Mesenchymal stem cell (in vitro differentiated cells and primary cell): Measurements from ENCODE around the gene HACE1.
A peak's percentile ranks its signal among the peaks of the same experiment; 100 is the strongest.
"Not testable (repeated sequence)": the region's sequence is repeated elsewhere in the genome, so short reads cannot be mapped to it uniquely, and the experiment has no call there.

Experiments used
- DNase-seq: peaks from one replicate; pipeline ENCODE4 v3.0.0-alpha.2; 2013
- H2AFZ ChIP-seq: one replicate; pipeline ENCODE4 v1.6.1; 2013; ENCODE audit warnings: low read depth, mild to moderate bottlenecking, control low read depth, inconsistent platforms, low read length, moderate library complexity
- H2AK5ac ChIP-seq: 2 replicates; pipeline ENCODE4 v1.6.1; 2013; ENCODE audit warnings: low read length, moderate library complexity, mild to moderate bottlenecking, inconsistent platforms; ENCODE audit not compliant: severe bottlenecking
- H2BK120ac ChIP-seq: one replicate; pipeline ENCODE4 v1.6.1; 2013; ENCODE audit warnings: low read depth, mild to moderate bottlenecking, inconsistent platforms, low read length, moderate library complexity
- H2BK12ac ChIP-seq, 2 experiments: one replicate each; pipeline ENCODE4 v1.6.1; 2013; ENCODE audit warnings: inconsistent platforms in 2 of 2, low read length in 2 of 2, mild to moderate bottlenecking in 2 of 2, moderate library complexity in 2 of 2, control low read depth in 1 of 2
- H2BK15ac ChIP-seq: one replicate; pipeline ENCODE4 v1.6.1; 2013; ENCODE audit warnings: mild to moderate bottlenecking, low read depth, inconsistent platforms; ENCODE audit not compliant: poor library complexity, severe bottlenecking
- H2BK5ac ChIP-seq: 2 replicates; pipeline ENCODE4 v1.6.1; 2013; ENCODE audit warnings: low read depth, mild to moderate bottlenecking, low read length, control low read depth, inconsistent platforms; ENCODE audit not compliant: poor library complexity, severe bottlenecking
- H3K14ac ChIP-seq, 2 experiments: one replicate each; pipeline ENCODE4 v1.6.1; 2013; ENCODE audit warnings: inconsistent platforms in 2 of 2, low read length in 2 of 2, control low read depth in 1 of 2, mild to moderate bottlenecking in 1 of 2, moderate library complexity in 1 of 2
- H3K18ac ChIP-seq, 2 experiments: one replicate each; pipeline ENCODE4 v1.6.1; 2013; ENCODE audit warnings: inconsistent platforms in 2 of 2, low read length in 2 of 2, control low read depth in 1 of 2, low read depth in 1 of 2, mild to moderate bottlenecking in 1 of 2
- H3K23ac ChIP-seq, 2 experiments: one replicate each; pipeline ENCODE4 v1.6.1; 2013; ENCODE audit warnings: inconsistent platforms in 2 of 2, low read length in 2 of 2, mild to moderate bottlenecking in 2 of 2, moderate library complexity in 2 of 2, control low read depth in 1 of 2
- H3K27ac ChIP-seq: 2 replicates; pipeline ENCODE4 v1.5.1; 2013; ENCODE audit warnings: mild to moderate bottlenecking, moderate library complexity, low read length, control low read depth, inconsistent platforms; ENCODE audit not compliant: poor library complexity, severe bottlenecking
- H3K27me3 ChIP-seq, 2 experiments: 2 replicates each; pipeline versions ENCODE4 v1.6.1 to v1.7.0; 2013; ENCODE audit warnings: low read length in 2 of 2, mild to moderate bottlenecking in 2 of 2, moderate library complexity in 2 of 2, control low read depth in 1 of 2, inconsistent platforms in 1 of 2; ENCODE audit not compliant: control insufficient read depth in 1 of 2, insufficient read depth in 1 of 2
- H3K36me3 ChIP-seq, 2 experiments: 2 replicates each; pipeline versions ENCODE4 v1.6.1 to v1.7.0; 2013; ENCODE audit warnings: low read length in 2 of 2, control low read depth in 1 of 2, inconsistent platforms in 1 of 2, low read depth in 1 of 2, mild to moderate bottlenecking in 1 of 2; ENCODE audit not compliant: insufficient read depth in 2 of 2, control insufficient read depth in 1 of 2
- H3K4ac ChIP-seq, 2 experiments: one replicate each; pipeline ENCODE4 v1.6.1; 2013; ENCODE audit warnings: inconsistent platforms in 2 of 2, low read length in 2 of 2, mild to moderate bottlenecking in 2 of 2, moderate library complexity in 2 of 2, control low read depth in 1 of 2, low read depth in 1 of 2
- H3K4me1 ChIP-seq: 2 replicates; pipeline ENCODE4 v1.6.1; 2013; ENCODE audit warnings: low read depth, low read length, control low read depth; ENCODE audit not compliant: control insufficient read depth, insufficient read depth
- H3K4me2 ChIP-seq: 2 replicates; pipeline ENCODE4 v1.6.1; 2013; ENCODE audit warnings: low read length, mild to moderate bottlenecking, inconsistent platforms; ENCODE audit not compliant: poor library complexity, severe bottlenecking
- H3K4me3 ChIP-seq, 2 experiments: 2 replicates each; pipeline versions ENCODE4 v1.5.1 to v1.7.0; 2013; ENCODE audit warnings: low read length in 2 of 2, mild to moderate bottlenecking in 2 of 2, control low read depth in 1 of 2, low read depth in 1 of 2; ENCODE audit not compliant: insufficient read depth in 1 of 2
- H3K79me1 ChIP-seq: replicated peaks from 2 replicates; pipeline ENCODE4 v1.6.1; 2013; ENCODE audit warnings: mild to moderate bottlenecking, control low read depth, low read length, inconsistent platforms; ENCODE audit not compliant: poor library complexity, severe bottlenecking
- H3K9ac ChIP-seq: 2 replicates; pipeline ENCODE4 v1.7.0; 2013; ENCODE audit warnings: mild to moderate bottlenecking, low read length, moderate library complexity
- H3K9me3 ChIP-seq: 2 replicates; pipeline ENCODE4 v1.7.0; 2013; ENCODE audit warnings: mild to moderate bottlenecking, low read length; ENCODE audit not compliant: control insufficient read depth
- H4K8ac ChIP-seq: one replicate; pipeline ENCODE4 v1.6.1; 2013; ENCODE audit warnings: inconsistent platforms, mild to moderate bottlenecking, low read length, moderate library complexity
- H4K91ac ChIP-seq: one replicate; pipeline ENCODE4 v1.6.1; 2013; ENCODE audit warnings: mild to moderate bottlenecking, low read length, inconsistent platforms
- WGBS: methylation state at CpG from one replicate; pipeline ENCODE4 v1.1.7; 2013; ENCODE audit warnings: mixed read lengths; 5-methylcytosine and 5-hydroxymethylcytosine counted together

The HACE1 gene

GRCh38 chr6:104750449-104750848 is 109.3 kb downstream of the HACE1 start:
- Histone ChIP-seq H3K18ac (no peak overlapping the region), H3K4me2 (no peak overlapping the region), H3K9ac (no peak overlapping the region), H2BK5ac (no peak overlapping the region), H3K14ac (no peak overlapping the region), H2BK12ac (no peak overlapping the region), H4K8ac (no peak overlapping the region), H3K23ac (no peak overlapping the region), H4K91ac (no peak overlapping the region), H2AFZ (no peak overlapping the region), H3K79me1 (peaks cover 5% of the 10 kb centered on the region), H2AK5ac (no peak overlapping the region), H3K4me1 (no peaks in the 10 kb centered on the region), H2BK120ac (no peak overlapping the region), H3K36me3 (peaks cover 6 to 21% of the 10 kb centered on the region in 2 experiments), H3K4ac (no peak overlapping the region), H3K27ac (peak overlapping the region; percentile 6), H3K4me3 (no peak overlapping the region), H3K9me3 (peaks cover 17% of the 10 kb centered on the region), H3K27me3 (no peaks in the 10 kb centered on the region), H2BK15ac (no peak overlapping the region)
- no peak for DNase-seq
- no CpG with 5 or more reads among the region's 2 CpGs for WGBS

DNA sequence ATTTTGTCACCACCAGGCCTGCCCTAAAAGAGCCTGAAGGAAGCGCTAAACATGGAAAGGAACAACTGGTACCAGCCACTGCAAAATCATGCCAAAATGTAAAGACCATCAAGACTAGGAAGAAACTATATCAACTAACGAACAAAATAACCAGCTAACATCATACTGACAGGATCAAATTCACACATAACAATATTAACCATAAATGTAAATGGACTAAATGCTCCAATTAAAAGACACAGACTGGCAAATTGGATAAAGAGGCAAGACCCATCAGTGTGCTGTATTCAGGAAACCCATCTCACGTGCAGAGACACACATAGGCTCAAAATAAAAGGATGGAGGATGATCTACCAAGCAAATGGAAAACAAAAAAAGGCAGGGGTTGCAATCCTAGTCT is 120.6 kb downstream of the HACE1 start:
- WGBS = 100% methylated on average over 1 of the region's 3 CpGs
- H2AFZ ChIP-seq, H3K36me3 ChIP-seq, H2BK12ac ChIP-seq, H4K91ac ChIP-seq, H3K27ac ChIP-seq, DNase-seq, H3K4me3 ChIP-seq, H3K23ac ChIP-seq, H3K4me1 ChIP-seq, H3K18ac ChIP-seq, H3K4ac ChIP-seq, H3K9me3 ChIP-seq, H2BK5ac ChIP-seq, H3K4me2 ChIP-seq, H3K27me3 ChIP-seq, H2AK5ac ChIP-seq, H3K14ac ChIP-seq, H2BK15ac ChIP-seq, H4K8ac ChIP-seq, H2BK120ac ChIP-seq, H3K79me1 ChIP-seq, H3K9ac ChIP-seq: not testable (repeated sequence)

DNA sequence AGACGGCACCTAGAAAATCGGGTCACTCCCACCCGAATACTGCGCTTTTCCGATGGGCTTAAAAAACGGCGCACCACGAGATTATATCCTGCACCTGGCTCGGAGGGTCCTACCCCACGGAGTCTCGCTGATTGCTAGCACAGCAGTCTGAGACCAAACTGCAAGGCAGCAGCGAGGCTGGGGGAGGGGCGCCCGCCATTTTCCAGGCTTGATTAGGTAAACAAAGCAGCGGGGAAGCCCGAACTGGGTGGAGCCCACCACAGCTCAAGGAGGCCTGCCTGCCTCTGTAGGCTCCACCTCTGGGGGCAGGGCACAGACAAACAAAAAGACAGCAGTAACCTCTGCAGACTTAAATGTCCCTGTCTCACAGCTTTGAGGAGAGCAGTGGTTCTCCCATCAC is 122.2 kb downstream of the HACE1 start:
- WGBS = 85% methylated on average over 11 of the region's 16 CpGs
- not testable (repeated sequence) for H3K36me3 ChIP-seq, H4K91ac ChIP-seq, H3K79me1 ChIP-seq, H2AK5ac ChIP-seq, H3K4me1 ChIP-seq, H3K9me3 ChIP-seq, H3K14ac ChIP-seq, H2BK5ac ChIP-seq, H2BK15ac ChIP-seq, H2BK12ac ChIP-seq, H3K9ac ChIP-seq, H2AFZ ChIP-seq, H4K8ac ChIP-seq, DNase-seq, H3K4me3 ChIP-seq, H3K4ac ChIP-seq, H2BK120ac ChIP-seq, H3K27ac ChIP-seq, H3K27me3 ChIP-seq, H3K18ac ChIP-seq, H3K4me2 ChIP-seq, H3K23ac ChIP-seq

- WGBS = no CpG with 5 or more reads among the region's 1 CpG
- no peak for DNase-seq
- H3K27me3 ChIP-seq = no peaks in the 10 kb centered on the region
- H3K9ac ChIP-seq = no peak overlapping the region
- H3K4me3 ChIP-seq = no peak overlapping the region
- H3K4me1 ChIP-seq = no peaks in the 10 kb centered on the region
- H3K14ac ChIP-seq = no peak overlapping the region
- no peak overlapping the region for H3K18ac ChIP-seq
- H2BK5ac ChIP-seq = no peak overlapping the region
- H4K91ac ChIP-seq = no peak overlapping the region
- no peak overlapping the region for H4K8ac ChIP-seq
- no peak overlapping the region for H2BK120ac ChIP-seq
- no peak overlapping the region for H2AFZ ChIP-seq
- no peak overlapping the region for H2BK15ac ChIP-seq
- no peaks in the 10 kb centered on the region for H3K79me1 ChIP-seq
- peaks cover 0 to 7% of the 10 kb centered on the region in 2 experiments for H3K36me3 ChIP-seq
- H3K9me3 ChIP-seq = no peaks in the 10 kb centered on the region
- H2BK12ac ChIP-seq = no peak overlapping the region
- no peak overlapping the region for H3K23ac ChIP-seq
- no peak overlapping the region for H3K4ac ChIP-seq
- no peak overlapping the region for H2AK5ac ChIP-seq
- H3K27ac ChIP-seq = no peak overlapping the region
- no peak overlapping the region for H3K4me2 ChIP-seq
Measured at GRCh38 chr6:104736545-104736944, 123.2 kb downstream of the HACE1 start.
